Suprapubic skin (tissue), 3 donors: ENCODE results near the gene NUP62.

Source experiments
- CTCF ChIP-seq, 2 donors: fragments of 200-600 bp in 1 of 2; fragments of 450-650 bp in 1 of 2; sonication (generic) in 1 of 2; IDR thresholded peaks; one replicate each; pipeline ENCODE4 v1.5.1; 2016 to 2019; ENCODE audit warnings: antibody characterized with exemption in 2 of 2, mild to moderate bottlenecking in 1 of 2, moderate library complexity in 1 of 2
- EP300 ChIP-seq: sonication (generic); formaldehyde crosslinking; IDR thresholded peaks from one replicate; pipeline ENCODE4 v1.6.1; 2017; ENCODE audit warnings: antibody characterized with exemption
- POLR2A ChIP-seq, 2 donors: fragments of 450-650 bp; IDR thresholded peaks; one replicate each; pipeline ENCODE4 v1.6.1; 2017; ENCODE audit warnings: antibody characterized with exemption in 2 of 2, mild to moderate bottlenecking in 2 of 2, moderate library complexity in 2 of 2

GRCh38 chr19:49951806-49952478, 22.6 kb upstream of the NUP62 start:
- TF ChIP-seq CTCF (IDR thresholded peaks at IDR 0.05), result no peak
- no peak for TF ChIP-seq POLR2A (IDR thresholded peaks at IDR 0.05)
- no peak for TF ChIP-seq EP300
